Panc1 (cell line): ENCODE results near the gene WDFY1. TPM values are rescaled to one million over a fixed set of nuclear protein-coding genes. Genes with fewer than 3 reads are reported as not detected.

Experiments used
- ATAC-seq: fragments of 200-7000 bp; cut with Tn5 transposase; 2 replicates; pipeline ENCODE4 v1.9.1; 2020; ENCODE audit warnings: mild to moderate bottlenecking, moderate library complexity
- BruUV-seq: library from RNA; stranded (reverse); fragments of 400-500 nt; replicated peaks from 2 replicates; lab custom pipeline; 2021; lab: Mats Ljungman, UMichigan
- CTCF ChIA-PET: fragments of 300-600 bp; sonication (Branson Sonifier 250); formaldehyde crosslinking; loops from one replicate; lab custom pipeline; 2022; ENCODE audit warnings: antibody characterized with exemption; lab: Charles Lee
- POLR2A ChIA-PET: fragments of 300-600 bp; sonication (Branson Sonifier 250); formaldehyde crosslinking; loops from one replicate; lab custom pipeline; 2022; ENCODE audit warnings: antibody characterized with exemption; lab: Charles Lee
- DNase-seq: peaks from one replicate; pipeline ENCODE4 v3.0.0-alpha.2; 2010; ENCODE audit warnings: low read depth, low spot score
- H3K27ac ChIP-seq: 2 replicates; pipeline ENCODE4 v1.5.1; 2011; ENCODE audit warnings: mild to moderate bottlenecking, low read length, inconsistent platforms
- H3K27me3 ChIP-seq: fragments of 200-500 bp; sonication (Bioruptor generic); 2 replicates; pipeline ENCODE4 v1.6.0; 2014; ENCODE audit warnings: low read length, inconsistent platforms; ENCODE audit not compliant: control insufficient read depth, insufficient read depth
- H3K36me3 ChIP-seq: fragments of 200-500 bp; sonication (Bioruptor generic); 2 replicates; pipeline ENCODE4 v1.5.1; 2014; ENCODE audit warnings: inconsistent platforms, mild to moderate bottlenecking, low read length, moderate library complexity; ENCODE audit not compliant: control insufficient read depth, insufficient read depth
- H3K4me1 ChIP-seq: 2 replicates; pipeline ENCODE4 v1.5.1; 2011; ENCODE audit warnings: inconsistent platforms, mild to moderate bottlenecking, low read length, moderate library complexity; ENCODE audit not compliant: control insufficient read depth, insufficient read depth
- H3K4me3 ChIP-seq, 2 experiments: 2 replicates each; pipeline ENCODE4 v1.5.1; 2011 to 2012; ENCODE audit warnings: low read depth in 2 of 2, low read length in 2 of 2, mild to moderate bottlenecking in 2 of 2, inconsistent platforms in 1 of 2, moderate library complexity in 1 of 2
- H3K9me3 ChIP-seq: fragments of 200-500 bp; sonication (Bioruptor generic); 2 replicates; pipeline ENCODE4 v1.5.1; 2014; ENCODE audit warnings: low read depth, mild to moderate bottlenecking, inconsistent platforms, low read length, moderate library complexity; ENCODE audit not compliant: control insufficient read depth, insufficient read depth
- POLR2AphosphoS5 ChIP-seq: IDR thresholded peaks from 2 replicates; pipeline ENCODE4 v1.6.1; 2012; ENCODE audit warnings: mild to moderate bottlenecking, low read depth, low read length, moderate library complexity
- SIN3A ChIP-seq: IDR thresholded peaks from 2 replicates; pipeline ENCODE4 v1.6.1; 2012; ENCODE audit warnings: low read depth, mild to moderate bottlenecking, low read length, moderate library complexity, borderline replicate concordance; ENCODE audit not compliant: insufficient read depth
- TCF7L2 ChIP-seq: IDR thresholded peaks from 2 replicates; pipeline ENCODE4 v1.6.1; 2011; ENCODE audit warnings: mild to moderate bottlenecking, low read depth, low read length, inconsistent platforms
- in situ Hi-C: cut with HindIII; loops from 2 replicates; pipeline ENCODE4 v1.10.0; 2016; ENCODE audit warnings: low sequenced_read_pairs, low pct_unique_long_range_greater_than_20kb
- intact Hi-C: fragments of 100-400 bp; cut with micrococcal nuclease; formaldehyde crosslinking; loops from one replicate; pipeline ENCODE4 v1.10.0; 2022; ENCODE audit not compliant: unreplicated experiment
- total RNA-seq: library from RNA; stranded (reverse); gene quantifications from one replicate; pipeline ENCODE4 v1.2.1, GENCODE V29; 2021; ENCODE audit not compliant: unreplicated experiment
- TF ChIP-seq, protein P1 (sequence below): fragments of 450-650 bp; IDR thresholded peaks from 2 replicates; pipeline ENCODE4 v1.5.1; 2017; ENCODE audit warnings: mild to moderate bottlenecking
- TF ChIP-seq, protein P2 (sequence below), 2 experiments: IDR thresholded peaks; 2 replicates each; pipeline ENCODE4 v1.6.1; 2011 to 2012; ENCODE audit warnings: low read depth in 2 of 2, control low read depth in 1 of 2, low read length in 1 of 2, mild to moderate bottlenecking in 1 of 2, moderate library complexity in 1 of 2; ENCODE audit not compliant: insufficient read depth in 1 of 2

The WDFY1 gene
- total RNA-seq, 1 experiment from 2014 or later: 48.5 TPM

DNA sequence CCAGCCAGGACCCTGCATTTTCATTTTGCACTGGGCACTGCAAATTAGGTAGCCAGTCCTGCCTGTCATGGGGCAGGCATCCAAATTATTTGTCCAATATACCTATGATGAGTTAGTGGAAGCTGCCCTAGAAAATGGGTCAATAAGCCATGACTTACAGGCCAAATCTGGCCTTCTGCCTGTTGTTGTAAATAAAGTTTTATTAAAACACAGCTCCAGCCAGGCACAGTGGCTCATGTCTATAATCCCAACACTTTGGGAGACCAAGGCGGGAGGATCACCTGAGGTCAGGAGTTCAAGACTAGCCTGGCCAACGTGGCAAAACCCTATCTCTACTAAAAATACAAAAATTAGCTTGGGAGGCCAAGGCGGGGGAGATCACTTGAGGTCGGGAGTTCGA is 116.0 kb downstream of the WDFY1 start:
- ChIA-PET POLR2A (interaction anchor here (0.6 to 1.0 kb wide), 2 partner anchors 8 to 1830 kb away, joined by 3 read pairs; no protein-coding TSS in a partner anchor), CTCF (no interaction called here)
- no TSS peak for BruUV-seq
- Histone ChIP-seq H3K4me3 (no peak overlapping the region), H3K9me3 (no peaks in the 10 kb centered on the region), H3K27me3 (no peaks in the 10 kb centered on the region), H3K36me3 (no peaks in the 10 kb centered on the region), H3K27ac (no peak overlapping the region), H3K4me1 (peaks cover 51% of the 10 kb centered on the region)
- ATAC-seq (no peak), DNase-seq (no peak)
- TF ChIP-seq, protein P1, sequence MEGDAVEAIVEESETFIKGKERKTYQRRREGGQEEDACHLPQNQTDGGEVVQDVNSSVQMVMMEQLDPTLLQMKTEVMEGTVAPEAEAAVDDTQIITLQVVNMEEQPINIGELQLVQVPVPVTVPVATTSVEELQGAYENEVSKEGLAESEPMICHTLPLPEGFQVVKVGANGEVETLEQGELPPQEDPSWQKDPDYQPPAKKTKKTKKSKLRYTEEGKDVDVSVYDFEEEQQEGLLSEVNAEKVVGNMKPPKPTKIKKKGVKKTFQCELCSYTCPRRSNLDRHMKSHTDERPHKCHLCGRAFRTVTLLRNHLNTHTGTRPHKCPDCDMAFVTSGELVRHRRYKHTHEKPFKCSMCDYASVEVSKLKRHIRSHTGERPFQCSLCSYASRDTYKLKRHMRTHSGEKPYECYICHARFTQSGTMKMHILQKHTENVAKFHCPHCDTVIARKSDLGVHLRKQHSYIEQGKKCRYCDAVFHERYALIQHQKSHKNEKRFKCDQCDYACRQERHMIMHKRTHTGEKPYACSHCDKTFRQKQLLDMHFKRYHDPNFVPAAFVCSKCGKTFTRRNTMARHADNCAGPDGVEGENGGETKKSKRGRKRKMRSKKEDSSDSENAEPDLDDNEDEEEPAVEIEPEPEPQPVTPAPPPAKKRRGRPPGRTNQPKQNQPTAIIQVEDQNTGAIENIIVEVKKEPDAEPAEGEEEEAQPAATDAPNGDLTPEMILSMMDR: no peak
- in situ Hi-C loops (no loop called here), intact Hi-C loops (no loop called here)

DNA sequence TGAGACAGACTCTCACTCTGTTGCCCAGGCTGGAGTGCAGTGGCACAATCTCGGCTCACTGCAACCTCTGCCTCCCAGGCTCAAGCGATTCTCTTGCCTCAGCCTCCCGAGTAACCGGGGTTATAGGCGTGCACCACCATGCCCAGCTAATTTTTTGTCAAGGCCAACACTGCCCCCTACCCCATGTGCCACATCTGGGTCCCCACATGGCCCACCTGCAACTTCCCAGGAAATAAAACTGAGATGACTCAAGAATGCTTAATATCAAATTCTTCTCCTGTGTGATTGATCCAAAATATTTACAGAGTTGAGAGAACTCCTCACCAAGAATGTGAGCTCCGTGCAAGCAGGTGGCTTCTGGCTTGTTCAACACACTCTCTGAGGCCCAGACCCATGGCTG is 116.8 kb downstream of the WDFY1 start:
- TF ChIP-seq TCF7L2 (no peak), POLR2AphosphoS5 (no peak), SIN3A (no peak)
- TF ChIP-seq, protein P1: no peak
- TF ChIP-seq, protein P2, sequence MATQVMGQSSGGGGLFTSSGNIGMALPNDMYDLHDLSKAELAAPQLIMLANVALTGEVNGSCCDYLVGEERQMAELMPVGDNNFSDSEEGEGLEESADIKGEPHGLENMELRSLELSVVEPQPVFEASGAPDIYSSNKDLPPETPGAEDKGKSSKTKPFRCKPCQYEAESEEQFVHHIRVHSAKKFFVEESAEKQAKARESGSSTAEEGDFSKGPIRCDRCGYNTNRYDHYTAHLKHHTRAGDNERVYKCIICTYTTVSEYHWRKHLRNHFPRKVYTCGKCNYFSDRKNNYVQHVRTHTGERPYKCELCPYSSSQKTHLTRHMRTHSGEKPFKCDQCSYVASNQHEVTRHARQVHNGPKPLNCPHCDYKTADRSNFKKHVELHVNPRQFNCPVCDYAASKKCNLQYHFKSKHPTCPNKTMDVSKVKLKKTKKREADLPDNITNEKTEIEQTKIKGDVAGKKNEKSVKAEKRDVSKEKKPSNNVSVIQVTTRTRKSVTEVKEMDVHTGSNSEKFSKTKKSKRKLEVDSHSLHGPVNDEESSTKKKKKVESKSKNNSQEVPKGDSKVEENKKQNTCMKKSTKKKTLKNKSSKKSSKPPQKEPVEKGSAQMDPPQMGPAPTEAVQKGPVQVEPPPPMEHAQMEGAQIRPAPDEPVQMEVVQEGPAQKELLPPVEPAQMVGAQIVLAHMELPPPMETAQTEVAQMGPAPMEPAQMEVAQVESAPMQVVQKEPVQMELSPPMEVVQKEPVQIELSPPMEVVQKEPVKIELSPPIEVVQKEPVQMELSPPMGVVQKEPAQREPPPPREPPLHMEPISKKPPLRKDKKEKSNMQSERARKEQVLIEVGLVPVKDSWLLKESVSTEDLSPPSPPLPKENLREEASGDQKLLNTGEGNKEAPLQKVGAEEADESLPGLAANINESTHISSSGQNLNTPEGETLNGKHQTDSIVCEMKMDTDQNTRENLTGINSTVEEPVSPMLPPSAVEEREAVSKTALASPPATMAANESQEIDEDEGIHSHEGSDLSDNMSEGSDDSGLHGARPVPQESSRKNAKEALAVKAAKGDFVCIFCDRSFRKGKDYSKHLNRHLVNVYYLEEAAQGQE (IDR thresholded peaks at IDR 0.05; ENCODE audit: insufficient read depth in 1 of 2, low read depth in 2 of 2, low read length in 1 of 2): no peak
- intact Hi-C loops: no loop called here
- Histone ChIP-seq H3K4me1 (peaks cover 55% of the 10 kb centered on the region), H3K4me3 (no peak overlapping the region), H3K9me3 (no peaks in the 10 kb centered on the region), H3K36me3 (no peaks in the 10 kb centered on the region), H3K27me3 (no peaks in the 10 kb centered on the region), H3K27ac (no peak overlapping the region)
- ChIA-PET POLR2A (no interaction called here), CTCF (no interaction called here)
- ATAC-seq (no peak), DNase-seq (no peak)
- in situ Hi-C loops: no loop called here
- BruUV-seq: no TSS peak
